Measurements from ENCODE around the gene CLDN6. TPM values are rescaled to one million over a fixed set of nuclear protein-coding genes. Genes with fewer than 3 reads are reported as not detected.

CLDN6 gene
- total and polyA plus RNA-seq, 2 of the 13 experiments (the other 11 are each of a cell fraction or from before 2014, with no cell fraction given) = 5.9 to 7.6 TPM

DNA sequence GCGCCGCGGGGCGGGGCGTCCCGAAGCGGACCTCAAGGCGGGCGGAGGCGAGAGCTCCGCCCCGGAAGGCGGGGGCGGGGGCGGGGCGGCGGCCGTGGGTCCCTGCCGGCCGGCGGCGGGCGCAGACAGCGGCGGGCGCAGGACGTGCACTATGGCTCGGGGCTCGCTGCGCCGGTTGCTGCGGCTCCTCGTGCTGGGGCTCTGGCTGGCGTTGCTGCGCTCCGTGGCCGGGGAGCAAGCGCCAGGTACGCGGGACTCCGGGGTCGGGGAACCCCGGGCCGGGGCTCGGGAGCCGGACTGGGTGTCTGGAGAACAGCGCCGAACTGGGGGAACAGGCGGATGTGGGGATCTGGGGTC, 2.2 kb upstream of the CLDN6 start, which contains the start of gene TNFRSF12A (continued):
- TF ChIP-seq NFAT5 (CRISPR knock-in tag; IDR thresholded peaks at IDR 0.05) = 0 out of 2 replicates have a peak, but pooled peaks have one; percentile 35
- TF ChIP-seq ZNF782 (CRISPR knock-in tag; IDR thresholded peaks at IDR 0.05; ENCODE audit: borderline replicate concordance) = no peak
- TF ChIP-seq POLR2AphosphoS5 (IDR thresholded peaks at IDR 0.05; ENCODE audit: low read depth, low read length) = peak; percentile 40; the same call in 1 of the 2 replicates
- TF ChIP-seq, protein P1, sequence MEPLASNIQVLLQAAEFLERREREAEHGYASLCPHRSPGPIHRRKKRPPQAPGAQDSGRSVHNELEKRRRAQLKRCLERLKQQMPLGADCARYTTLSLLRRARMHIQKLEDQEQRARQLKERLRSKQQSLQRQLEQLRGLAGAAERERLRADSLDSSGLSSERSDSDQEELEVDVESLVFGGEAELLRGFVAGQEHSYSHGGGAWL (CRISPR knock-in tag; IDR thresholded peaks at IDR 0.05) = peak; percentile 52; the same call in 1 of the 2 replicates
- TF ChIP-seq, protein P2, sequence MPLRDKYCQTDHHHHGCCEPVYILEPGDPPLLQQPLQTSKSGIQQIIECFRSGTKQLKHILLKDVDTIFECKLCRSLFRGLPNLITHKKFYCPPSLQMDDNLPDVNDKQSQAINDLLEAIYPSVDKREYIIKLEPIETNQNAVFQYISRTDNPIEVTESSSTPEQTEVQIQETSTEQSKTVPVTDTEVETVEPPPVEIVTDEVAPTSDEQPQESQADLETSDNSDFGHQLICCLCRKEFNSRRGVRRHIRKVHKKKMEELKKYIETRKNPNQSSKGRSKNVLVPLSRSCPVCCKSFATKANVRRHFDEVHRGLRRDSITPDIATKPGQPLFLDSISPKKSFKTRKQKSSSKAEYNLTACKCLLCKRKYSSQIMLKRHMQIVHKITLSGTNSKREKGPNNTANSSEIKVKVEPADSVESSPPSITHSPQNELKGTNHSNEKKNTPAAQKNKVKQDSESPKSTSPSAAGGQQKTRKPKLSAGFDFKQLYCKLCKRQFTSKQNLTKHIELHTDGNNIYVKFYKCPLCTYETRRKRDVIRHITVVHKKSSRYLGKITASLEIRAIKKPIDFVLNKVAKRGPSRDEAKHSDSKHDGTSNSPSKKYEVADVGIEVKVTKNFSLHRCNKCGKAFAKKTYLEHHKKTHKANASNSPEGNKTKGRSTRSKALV (CRISPR knock-in tag; IDR thresholded peaks at IDR 0.05) = no peak
- peak; percentile 41; the same call in 1 of the 2 replicates for TF ChIP-seq ZNF30 (CRISPR knock-in tag; IDR thresholded peaks at IDR 0.05)
- 0 out of 2 replicates have a peak, but pooled peaks have one; percentile 50 for TF ChIP-seq FLYWCH1 (CRISPR knock-in tag; IDR thresholded peaks at IDR 0.05)
- no peak for TF ChIP-seq HNF1B (CRISPR knock-in tag; IDR thresholded peaks at IDR 0.05)
- TF ChIP-seq KDM5A (IDR thresholded peaks at IDR 0.05; ENCODE audit: borderline replicate concordance, low read length) = no peak
- TF ChIP-seq ZNF605 (CRISPR knock-in tag; IDR thresholded peaks at IDR 0.05) = no peak
- no peak for TF ChIP-seq RNF2 (conservative IDR thresholded peaks at IDR 0.05; ENCODE audit: low read depth)
- no peak for TF ChIP-seq HDAC2 (CRISPR knock-in tag; IDR thresholded peaks at IDR 0.05)
- TF ChIP-seq HOXD1 (CRISPR knock-in tag; IDR thresholded peaks at IDR 0.05) = no peak; the same call in 1 of the 2 replicates
- TF ChIP-seq, protein P3, sequence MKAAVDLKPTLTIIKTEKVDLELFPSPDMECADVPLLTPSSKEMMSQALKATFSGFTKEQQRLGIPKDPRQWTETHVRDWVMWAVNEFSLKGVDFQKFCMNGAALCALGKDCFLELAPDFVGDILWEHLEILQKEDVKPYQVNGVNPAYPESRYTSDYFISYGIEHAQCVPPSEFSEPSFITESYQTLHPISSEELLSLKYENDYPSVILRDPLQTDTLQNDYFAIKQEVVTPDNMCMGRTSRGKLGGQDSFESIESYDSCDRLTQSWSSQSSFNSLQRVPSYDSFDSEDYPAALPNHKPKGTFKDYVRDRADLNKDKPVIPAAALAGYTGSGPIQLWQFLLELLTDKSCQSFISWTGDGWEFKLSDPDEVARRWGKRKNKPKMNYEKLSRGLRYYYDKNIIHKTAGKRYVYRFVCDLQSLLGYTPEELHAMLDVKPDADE (CRISPR knock-in tag; IDR thresholded peaks at IDR 0.05) = 0 out of 2 replicates have a peak, but pooled peaks have one; percentile 30
- no peak for TF ChIP-seq ZFP90 (CRISPR knock-in tag; IDR thresholded peaks at IDR 0.05; ENCODE audit: borderline replicate concordance)
- TF ChIP-seq TAF1 (CRISPR knock-in tag; IDR thresholded peaks at IDR 0.05) = peak; percentile 89
- no peak for TF ChIP-seq SPEN (CRISPR knock-in tag; IDR thresholded peaks at IDR 0.05; ENCODE audit: low read depth)
- TF ChIP-seq, protein P4, sequence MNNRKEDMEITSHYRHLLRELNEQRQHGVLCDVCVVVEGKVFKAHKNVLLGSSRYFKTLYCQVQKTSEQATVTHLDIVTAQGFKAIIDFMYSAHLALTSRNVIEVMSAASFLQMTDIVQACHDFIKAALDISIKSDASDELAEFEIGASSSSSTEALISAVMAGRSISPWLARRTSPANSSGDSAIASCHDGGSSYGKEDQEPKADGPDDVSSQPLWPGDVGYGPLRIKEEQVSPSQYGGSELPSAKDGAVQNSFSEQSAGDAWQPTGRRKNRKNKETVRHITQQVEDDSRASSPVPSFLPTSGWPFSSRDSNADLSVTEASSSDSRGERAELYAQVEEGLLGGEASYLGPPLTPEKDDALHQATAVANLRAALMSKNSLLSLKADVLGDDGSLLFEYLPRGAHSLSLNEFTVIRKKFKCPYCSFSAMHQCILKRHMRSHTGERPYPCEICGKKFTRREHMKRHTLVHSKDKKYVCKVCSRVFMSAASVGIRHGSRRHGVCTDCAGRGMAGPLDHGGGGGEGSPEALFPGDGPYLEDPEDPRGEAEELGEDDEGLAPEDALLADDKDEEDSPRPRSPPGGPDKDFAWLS (CRISPR knock-in tag; IDR thresholded peaks at IDR 0.05; ENCODE audit: borderline replicate concordance) = 0 out of 2 replicates have a peak, but pooled peaks have one; percentile 9
